ENCODE measurements around the gene HNRNPA3.
"Not testable (repeated sequence)": the region's sequence is repeated elsewhere in the genome, so short reads cannot be mapped to it uniquely, and the experiment has no call there.

Gene HNRNPA3

DNA sequence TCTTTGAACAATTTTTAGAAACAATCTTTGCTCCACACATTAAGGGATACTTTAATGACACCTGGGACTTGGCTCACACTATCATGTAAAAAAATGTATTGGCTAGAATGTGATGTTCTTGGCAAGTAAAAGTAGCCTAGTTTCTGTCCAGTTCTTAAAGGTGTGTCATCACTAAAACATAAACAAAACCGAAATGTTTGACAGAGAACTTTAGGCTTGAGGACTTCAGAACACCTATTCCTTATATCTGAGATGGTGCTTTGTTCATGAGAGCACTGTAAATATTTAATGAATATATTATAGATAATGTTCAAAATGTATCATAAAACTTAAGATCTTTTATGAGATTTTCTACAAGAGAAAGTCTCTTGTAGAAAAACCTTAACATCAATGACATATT, 19.8 kb upstream of the HNRNPA3 start:
- Histone ChIP-seq H3K27ac (ENCODE audit: low read depth, low read length) (no peak overlapping the region), H3K36me3 (ENCODE audit: low read length) (no peaks in the 10 kb centered on the region), H3K4me3 (ENCODE audit: insufficient read depth, low read length, poor library complexity, severe bottlenecking) (no peak overlapping the region), H4K20me1 (ENCODE audit: low read depth, low read length) (no peaks in the 10 kb centered on the region), H2AFZ (ENCODE audit: low read depth, low read length, severe bottlenecking) (no peak overlapping the region), H3K27me3 (ENCODE audit: low read length) (no peaks in the 10 kb centered on the region), H3F3A (ENCODE audit: insufficient read depth) (no peaks in the 10 kb centered on the region), H3K9me3 (ENCODE audit: insufficient read depth, low read length) (no peaks in the 10 kb centered on the region), H3K4me2 (ENCODE audit: low read depth, low read length, poor library complexity, severe bottlenecking) (no peak overlapping the region), H3K9me2 (replicated peaks; ENCODE audit: insufficient read depth, low read length) (no peaks in the 10 kb centered on the region), H3K9ac (ENCODE audit: low read length) (no peak overlapping the region), H3K79me2 (ENCODE audit: insufficient read depth, low read length) (no peaks in the 10 kb centered on the region)
- TF ChIP-seq EZH2phosphoT487 (conservative IDR thresholded peaks at IDR 0.05; ENCODE audit: low read length): no peak
- TF ChIP-seq, protein P1, sequence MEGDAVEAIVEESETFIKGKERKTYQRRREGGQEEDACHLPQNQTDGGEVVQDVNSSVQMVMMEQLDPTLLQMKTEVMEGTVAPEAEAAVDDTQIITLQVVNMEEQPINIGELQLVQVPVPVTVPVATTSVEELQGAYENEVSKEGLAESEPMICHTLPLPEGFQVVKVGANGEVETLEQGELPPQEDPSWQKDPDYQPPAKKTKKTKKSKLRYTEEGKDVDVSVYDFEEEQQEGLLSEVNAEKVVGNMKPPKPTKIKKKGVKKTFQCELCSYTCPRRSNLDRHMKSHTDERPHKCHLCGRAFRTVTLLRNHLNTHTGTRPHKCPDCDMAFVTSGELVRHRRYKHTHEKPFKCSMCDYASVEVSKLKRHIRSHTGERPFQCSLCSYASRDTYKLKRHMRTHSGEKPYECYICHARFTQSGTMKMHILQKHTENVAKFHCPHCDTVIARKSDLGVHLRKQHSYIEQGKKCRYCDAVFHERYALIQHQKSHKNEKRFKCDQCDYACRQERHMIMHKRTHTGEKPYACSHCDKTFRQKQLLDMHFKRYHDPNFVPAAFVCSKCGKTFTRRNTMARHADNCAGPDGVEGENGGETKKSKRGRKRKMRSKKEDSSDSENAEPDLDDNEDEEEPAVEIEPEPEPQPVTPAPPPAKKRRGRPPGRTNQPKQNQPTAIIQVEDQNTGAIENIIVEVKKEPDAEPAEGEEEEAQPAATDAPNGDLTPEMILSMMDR (IDR thresholded peaks at IDR 0.05; ENCODE audit: insufficient read depth, low read length, poor library complexity, severe bottlenecking): no peak

DNA sequence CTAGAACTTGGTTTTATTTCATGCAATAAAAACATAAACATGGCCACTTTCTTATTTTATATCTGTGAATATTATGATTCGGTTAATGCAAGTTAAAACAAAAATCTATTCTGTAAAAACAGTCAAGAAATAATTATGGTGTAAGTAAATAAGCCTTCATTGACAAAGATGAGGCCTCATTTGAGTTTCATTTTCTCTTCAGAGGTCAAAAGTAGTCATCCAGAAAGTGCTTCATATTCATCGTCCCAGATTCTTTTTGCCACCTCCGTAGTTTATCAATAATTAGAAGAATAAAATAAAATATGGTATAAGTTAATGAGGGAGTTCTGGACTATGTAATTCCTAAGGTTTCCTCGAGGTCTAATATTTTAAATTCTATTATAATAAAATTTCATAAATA, 19.4 kb upstream of the HNRNPA3 start:
- no peaks in the 10 kb centered on the region for H3K9me2 ChIP-seq (replicated peaks; ENCODE audit: insufficient read depth, low read length)
- H3F3A ChIP-seq (ENCODE audit: insufficient read depth): no peaks in the 10 kb centered on the region
- H3K4me2 ChIP-seq (ENCODE audit: low read depth, low read length, poor library complexity, severe bottlenecking): no peak overlapping the region
- H2AFZ ChIP-seq (ENCODE audit: low read depth, low read length, severe bottlenecking): no peak overlapping the region
- no peak overlapping the region for H3K9ac ChIP-seq (ENCODE audit: low read length)
- H3K9me3 ChIP-seq (ENCODE audit: insufficient read depth, low read length): no peaks in the 10 kb centered on the region
- TF ChIP-seq EZH2phosphoT487 (conservative IDR thresholded peaks at IDR 0.05; ENCODE audit: low read length): no peak
- TF ChIP-seq, protein P1 (IDR thresholded peaks at IDR 0.05; ENCODE audit: insufficient read depth, low read length, poor library complexity, severe bottlenecking): no peak
- no peaks in the 10 kb centered on the region for H3K27me3 ChIP-seq (ENCODE audit: low read length)
- no peak overlapping the region for H3K4me3 ChIP-seq (ENCODE audit: insufficient read depth, low read length, poor library complexity, severe bottlenecking)
- no peaks in the 10 kb centered on the region for H4K20me1 ChIP-seq (ENCODE audit: low read depth, low read length)
- no peak overlapping the region for H3K27ac ChIP-seq (ENCODE audit: low read depth, low read length)
- no peaks in the 10 kb centered on the region for H3K79me2 ChIP-seq (ENCODE audit: insufficient read depth, low read length)
- H3K36me3 ChIP-seq (ENCODE audit: low read length): no peaks in the 10 kb centered on the region

DNA sequence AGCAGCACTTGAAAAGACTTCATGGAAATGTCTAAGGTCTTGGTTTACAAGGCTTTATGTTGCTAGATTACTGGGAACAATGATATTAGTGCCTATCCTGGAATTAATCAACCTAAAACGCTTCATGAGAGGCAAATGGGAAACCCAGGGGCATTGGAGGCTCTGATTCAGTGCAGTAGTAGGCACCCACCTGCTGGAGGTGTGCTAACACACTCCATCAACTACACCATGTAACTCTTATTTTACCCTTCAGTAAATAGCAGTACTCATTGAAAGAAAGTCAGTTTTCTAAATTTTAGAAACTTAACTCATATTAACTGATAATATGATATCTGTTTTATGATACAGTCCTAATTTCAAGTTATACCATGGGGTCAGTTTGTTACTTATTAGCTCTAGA, 17.4 kb upstream of the HNRNPA3 start:
- Histone ChIP-seq H3K79me2 (ENCODE audit: insufficient read depth, low read length) (no peaks in the 10 kb centered on the region), H3K27me3 (ENCODE audit: low read length) (no peaks in the 10 kb centered on the region), H3K27ac (ENCODE audit: low read depth, low read length) (no peak overlapping the region), H3F3A (ENCODE audit: insufficient read depth) (no peaks in the 10 kb centered on the region), H3K9ac (ENCODE audit: low read length) (no peak overlapping the region), H3K9me2 (replicated peaks; ENCODE audit: insufficient read depth, low read length) (no peaks in the 10 kb centered on the region), H4K20me1 (ENCODE audit: low read depth, low read length) (no peaks in the 10 kb centered on the region), H3K36me3 (ENCODE audit: low read length) (no peaks in the 10 kb centered on the region), H2AFZ (ENCODE audit: low read depth, low read length, severe bottlenecking) (no peak overlapping the region), H3K4me3 (ENCODE audit: insufficient read depth, low read length, poor library complexity, severe bottlenecking) (no peak overlapping the region), H3K4me2 (ENCODE audit: low read depth, low read length, poor library complexity, severe bottlenecking) (no peak overlapping the region), H3K9me3 (ENCODE audit: insufficient read depth, low read length) (no peaks in the 10 kb centered on the region)
- no peak for TF ChIP-seq EZH2phosphoT487 (conservative IDR thresholded peaks at IDR 0.05; ENCODE audit: low read length)
- TF ChIP-seq, protein P1 (IDR thresholded peaks at IDR 0.05; ENCODE audit: insufficient read depth, low read length, poor library complexity, severe bottlenecking): no peak

- H3K79me2 ChIP-seq (ENCODE audit: insufficient read depth, low read length); H3K9me3 ChIP-seq (ENCODE audit: insufficient read depth, low read length); H3F3A ChIP-seq (ENCODE audit: insufficient read depth); H4K20me1 ChIP-seq (ENCODE audit: low read depth, low read length); H3K9ac ChIP-seq (ENCODE audit: low read length); H3K27me3 ChIP-seq (ENCODE audit: low read length); H3K36me3 ChIP-seq (ENCODE audit: low read length); H2AFZ ChIP-seq (ENCODE audit: low read depth, low read length, severe bottlenecking); H3K4me2 ChIP-seq (ENCODE audit: low read depth, low read length, poor library complexity, severe bottlenecking); H3K9me2 ChIP-seq (replicated peaks; ENCODE audit: insufficient read depth, low read length); H3K4me3 ChIP-seq (ENCODE audit: insufficient read depth, low read length, poor library complexity, severe bottlenecking); H3K27ac ChIP-seq (ENCODE audit: low read depth, low read length): not testable (repeated sequence)
Observed at GRCh38 chr2:177200419-177200818, 12.2 kb upstream of the HNRNPA3 start.
